ENCODE measurements around the gene CACNA1B.

CACNA1B gene

DNA sequence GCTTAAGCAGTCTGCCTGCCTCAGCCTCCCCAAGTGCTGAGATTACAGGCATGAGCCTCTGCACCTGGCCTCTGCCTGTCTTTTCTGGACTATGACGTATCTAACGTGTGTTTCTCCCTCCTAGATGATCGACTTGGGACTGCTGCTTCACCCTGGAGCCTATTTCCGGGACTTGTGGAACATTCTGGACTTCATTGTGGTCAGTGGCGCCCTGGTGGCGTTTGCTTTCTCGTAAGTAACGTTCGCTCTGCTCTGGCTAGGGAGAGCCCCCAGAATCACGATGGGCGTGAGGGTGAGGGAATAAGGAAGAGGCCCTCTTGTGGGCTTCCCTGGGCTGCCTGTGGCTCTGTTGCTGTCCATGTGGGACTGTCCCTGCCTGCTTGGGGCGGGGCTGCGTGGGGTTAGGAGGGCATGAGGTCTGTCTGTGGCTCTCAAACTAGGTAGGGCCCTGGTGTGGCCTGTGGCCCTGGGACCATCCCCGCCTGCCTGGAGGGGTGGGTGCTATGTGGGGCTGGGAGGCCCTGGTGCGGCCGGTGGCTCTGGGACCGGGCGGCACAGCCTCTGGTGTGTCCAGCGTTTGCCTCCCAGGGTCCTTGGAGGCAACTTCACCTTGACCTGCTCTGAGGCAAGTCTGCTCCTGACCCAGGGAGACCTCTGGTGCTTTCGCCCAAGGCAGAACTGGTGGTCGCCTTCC is 171.7 kb downstream of the CACNA1B start:
- no peak for DNase-seq
- TF ChIP-seq, protein P1, sequence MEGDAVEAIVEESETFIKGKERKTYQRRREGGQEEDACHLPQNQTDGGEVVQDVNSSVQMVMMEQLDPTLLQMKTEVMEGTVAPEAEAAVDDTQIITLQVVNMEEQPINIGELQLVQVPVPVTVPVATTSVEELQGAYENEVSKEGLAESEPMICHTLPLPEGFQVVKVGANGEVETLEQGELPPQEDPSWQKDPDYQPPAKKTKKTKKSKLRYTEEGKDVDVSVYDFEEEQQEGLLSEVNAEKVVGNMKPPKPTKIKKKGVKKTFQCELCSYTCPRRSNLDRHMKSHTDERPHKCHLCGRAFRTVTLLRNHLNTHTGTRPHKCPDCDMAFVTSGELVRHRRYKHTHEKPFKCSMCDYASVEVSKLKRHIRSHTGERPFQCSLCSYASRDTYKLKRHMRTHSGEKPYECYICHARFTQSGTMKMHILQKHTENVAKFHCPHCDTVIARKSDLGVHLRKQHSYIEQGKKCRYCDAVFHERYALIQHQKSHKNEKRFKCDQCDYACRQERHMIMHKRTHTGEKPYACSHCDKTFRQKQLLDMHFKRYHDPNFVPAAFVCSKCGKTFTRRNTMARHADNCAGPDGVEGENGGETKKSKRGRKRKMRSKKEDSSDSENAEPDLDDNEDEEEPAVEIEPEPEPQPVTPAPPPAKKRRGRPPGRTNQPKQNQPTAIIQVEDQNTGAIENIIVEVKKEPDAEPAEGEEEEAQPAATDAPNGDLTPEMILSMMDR (IDR thresholded peaks at IDR 0.05; ENCODE audit: low read depth, low read length): no peak
- no peak overlapping the region for H3K4me3 ChIP-seq (ENCODE audit: low read depth, low read length)
- no peak overlapping the region for H3K27ac ChIP-seq
- no peaks in the 10 kb centered on the region for H3K27me3 ChIP-seq (ENCODE audit: insufficient read depth, low read depth, severe bottlenecking)
- no peaks in the 10 kb centered on the region for H3K9me3 ChIP-seq (ENCODE audit: severe bottlenecking)
- H3K36me3 ChIP-seq: peaks cover 7% of the 10 kb centered on the region

DNA sequence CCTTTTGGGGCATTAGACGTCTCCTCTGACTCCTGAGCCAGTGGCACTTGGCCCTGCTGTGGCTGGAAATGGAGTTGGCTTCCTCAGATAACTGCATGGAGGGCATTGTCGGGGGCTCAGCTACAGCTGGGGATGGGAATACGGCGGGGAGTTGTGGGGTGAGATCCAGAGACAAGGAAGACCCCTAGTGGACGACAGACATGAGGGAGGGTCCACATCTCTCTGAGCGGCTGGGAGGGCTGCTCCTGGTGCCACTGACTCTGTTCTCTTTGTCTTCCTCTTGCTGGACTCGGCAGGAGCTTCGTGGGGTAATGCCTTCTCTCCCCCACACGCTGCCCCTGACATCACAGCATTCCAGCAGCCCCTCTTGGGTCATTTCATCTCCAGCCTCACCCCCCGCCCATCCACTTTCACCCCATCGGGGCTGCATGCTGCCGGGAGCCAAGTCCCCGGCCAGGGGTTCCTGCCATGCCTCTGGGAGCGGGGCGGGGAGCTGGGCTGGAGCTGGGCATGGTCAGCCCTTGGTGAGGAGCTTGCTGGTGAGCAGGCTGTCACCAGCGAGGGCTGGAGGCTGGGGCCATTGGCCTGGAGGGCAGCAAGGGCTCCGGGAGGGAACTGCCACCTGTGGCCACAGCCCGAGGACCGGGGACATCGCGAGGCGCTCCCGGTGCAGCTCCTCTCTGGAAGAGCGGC is 172.3 kb downstream of the CACNA1B start:
- no peak for DNase-seq
- no peak overlapping the region for H3K4me3 ChIP-seq (ENCODE audit: low read depth, low read length)
- no peaks in the 10 kb centered on the region for H3K9me3 ChIP-seq (ENCODE audit: severe bottlenecking)
- peaks cover 11% of the 10 kb centered on the region for H3K36me3 ChIP-seq
- H3K27me3 ChIP-seq (ENCODE audit: insufficient read depth, low read depth, severe bottlenecking): no peaks in the 10 kb centered on the region
- TF ChIP-seq, protein P1 (IDR thresholded peaks at IDR 0.05; ENCODE audit: low read depth, low read length): no peak
- H3K27ac ChIP-seq: no peak overlapping the region

DNA sequence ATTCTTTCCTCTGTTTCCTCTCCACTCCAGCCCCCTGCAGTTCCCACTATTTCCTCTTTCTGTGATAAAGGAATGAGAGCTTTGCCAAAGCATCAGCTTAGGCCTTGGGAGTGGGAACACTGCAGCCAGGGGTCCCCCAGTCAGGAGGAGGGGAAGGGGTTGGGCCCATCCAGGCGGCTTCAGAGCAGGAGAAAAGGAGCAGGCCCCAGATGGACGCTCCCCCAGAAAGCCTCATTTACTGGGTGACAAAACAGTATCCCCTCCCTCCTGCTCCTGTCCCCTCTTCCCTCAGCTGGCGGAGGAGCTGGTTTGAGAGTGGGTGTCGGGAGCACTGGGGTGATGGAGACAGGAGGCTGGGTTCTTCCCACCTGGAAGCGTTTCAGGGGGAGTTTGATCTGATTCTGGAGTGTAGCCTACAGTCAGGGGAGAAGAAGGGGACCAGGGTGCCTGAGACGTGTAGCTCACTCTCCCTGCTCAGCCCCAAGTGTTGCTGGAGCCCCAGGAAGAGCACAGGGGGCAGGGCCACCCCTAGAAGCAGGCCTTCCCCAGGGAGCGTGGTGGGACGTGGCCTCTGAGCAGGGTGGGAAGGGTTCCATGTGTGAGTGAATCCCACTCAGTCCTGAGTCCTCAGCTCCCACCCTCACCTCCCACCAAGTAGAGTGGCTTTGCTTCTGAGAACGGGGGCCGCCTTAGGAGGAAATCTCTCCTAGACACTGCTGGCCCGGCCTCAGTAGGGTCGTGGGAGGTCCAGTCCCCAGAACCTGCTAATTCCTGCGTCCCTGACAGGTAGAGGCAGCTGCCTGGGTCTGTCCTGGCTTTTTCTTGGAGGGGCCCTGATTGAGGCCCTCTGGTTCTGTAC is 173.1 kb downstream of the CACNA1B start:
- H3K27me3 ChIP-seq (ENCODE audit: insufficient read depth, low read depth, severe bottlenecking): no peaks in the 10 kb centered on the region
- H3K36me3 ChIP-seq: peaks cover 11% of the 10 kb centered on the region
- no peak for DNase-seq
- TF ChIP-seq, protein P1 (IDR thresholded peaks at IDR 0.05; ENCODE audit: low read depth, low read length): no peak
- H3K4me3 ChIP-seq (ENCODE audit: low read depth, low read length): no peak overlapping the region
- H3K27ac ChIP-seq: no peak overlapping the region
- no peaks in the 10 kb centered on the region for H3K9me3 ChIP-seq (ENCODE audit: severe bottlenecking)

DNA sequence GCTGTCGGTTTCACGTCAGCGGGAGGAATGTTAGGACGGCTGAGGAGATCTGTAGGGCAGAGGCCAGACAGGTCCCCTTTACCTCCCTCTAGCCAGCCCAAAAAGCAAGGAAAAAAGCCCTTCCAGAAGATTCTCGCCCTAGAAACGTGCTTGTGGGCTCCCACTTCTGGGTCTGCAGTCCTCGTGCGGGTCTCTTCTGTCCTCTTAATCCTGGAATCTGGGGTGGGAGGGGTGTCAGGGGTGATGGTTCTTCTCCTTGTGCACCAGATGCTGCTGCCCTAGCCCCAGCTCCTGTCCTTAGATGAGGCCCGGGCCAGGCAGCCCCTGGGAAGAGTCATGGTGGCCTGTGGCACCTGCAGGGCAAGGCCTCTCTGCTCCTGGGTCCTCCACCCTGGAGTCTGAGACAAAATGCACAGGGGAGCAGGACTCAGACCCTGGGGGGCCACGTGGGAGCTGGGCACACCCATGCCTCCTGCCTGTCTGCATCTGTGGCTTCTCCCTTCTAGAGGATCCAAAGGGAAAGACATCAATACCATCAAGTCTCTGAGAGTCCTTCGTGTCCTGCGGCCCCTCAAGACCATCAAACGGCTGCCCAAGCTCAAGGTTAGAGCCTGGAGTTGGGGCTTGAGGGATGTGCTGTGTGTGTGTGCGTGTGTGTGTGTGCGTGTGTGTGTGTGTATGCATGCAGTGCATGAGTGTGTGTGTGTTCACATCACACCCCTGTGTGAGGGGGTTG is 174.2 kb downstream of the CACNA1B start:
- H3K27ac ChIP-seq: no peak overlapping the region
- no peaks in the 10 kb centered on the region for H3K27me3 ChIP-seq (ENCODE audit: insufficient read depth, low read depth, severe bottlenecking)
- no peak overlapping the region for H3K4me3 ChIP-seq (ENCODE audit: low read depth, low read length)
- H3K9me3 ChIP-seq (ENCODE audit: severe bottlenecking): no peaks in the 10 kb centered on the region
- H3K36me3 ChIP-seq: peaks cover 11% of the 10 kb centered on the region
- TF ChIP-seq, protein P1 (IDR thresholded peaks at IDR 0.05; ENCODE audit: low read depth, low read length): no peak
- DNase-seq: no peak

DNA sequence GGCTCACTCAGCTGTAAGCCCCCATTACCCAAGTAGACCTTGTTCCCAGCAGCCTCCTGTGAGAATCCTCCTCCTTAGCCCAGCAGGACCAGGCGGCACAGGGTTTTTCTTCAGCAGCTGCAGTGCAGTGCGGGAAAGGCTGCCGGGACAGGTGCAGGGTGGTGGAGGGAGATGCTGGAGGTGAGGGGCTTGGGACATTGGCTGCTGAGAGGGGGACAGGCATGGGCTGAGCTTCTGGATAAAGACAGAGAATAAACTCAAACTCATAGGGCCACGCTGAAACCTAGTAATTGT is 174.7 kb downstream of the CACNA1B start:
- Histone ChIP-seq H3K36me3 (peaks cover 11% of the 10 kb centered on the region), H3K27ac (no peak overlapping the region), H3K9me3 (ENCODE audit: severe bottlenecking) (no peaks in the 10 kb centered on the region), H3K4me3 (ENCODE audit: low read depth, low read length) (no peak overlapping the region), H3K27me3 (ENCODE audit: insufficient read depth, low read depth, severe bottlenecking) (no peaks in the 10 kb centered on the region)
- TF ChIP-seq, protein P1 (IDR thresholded peaks at IDR 0.05; ENCODE audit: low read depth, low read length): no peak
- DNase-seq: no peak
